HepG2 (cell line): ENCODE results near the gene NCOA5. TPM values are rescaled to one million over a fixed set of nuclear protein-coding genes. Genes with fewer than 3 reads are reported as not detected.
A peak's percentile ranks its signal among the peaks of the same experiment; 100 is the strongest.

Source experiments
- FOXJ3 ChIP-seq: sonication (generic); formaldehyde crosslinking; IDR thresholded peaks from 2 replicates; pipeline ENCODE4 v1.4.0; 2020; ENCODE audit warnings: missing genetic modification reagents, mild to moderate bottlenecking, borderline replicate concordance
- KLF13 ChIP-seq: sonication (generic); formaldehyde crosslinking; IDR thresholded peaks from 2 replicates; pipeline ENCODE4 v1.4.0; 2020; ENCODE audit warnings: mild to moderate bottlenecking, missing genetic modification reagents
- KLF6 ChIP-seq: IDR thresholded peaks from 2 replicates; pipeline ENCODE4 v1.8.0; 2016; ENCODE audit warnings: missing biosample characterization, missing genetic modification reagents
- RORA ChIP-seq: sonication (generic); formaldehyde crosslinking; IDR thresholded peaks from 2 replicates; pipeline ENCODE4 v1.5.0; 2020; ENCODE audit warnings: mild to moderate bottlenecking, missing genetic modification reagents, moderate library complexity
- SMYD3 ChIP-seq: sonication (generic); formaldehyde crosslinking; IDR thresholded peaks from 2 replicates; pipeline ENCODE4 v1.8.1; 2023; ENCODE audit warnings: mild to moderate bottlenecking, missing genetic modification reagents
- TP53 ChIP-seq: sonication (generic); formaldehyde crosslinking; conservative IDR thresholded peaks from 2 replicates; pipeline ENCODE4 v1.4.0; 2020; ENCODE audit warnings: missing genetic modification reagents
- YEATS2 ChIP-seq: sonication (generic); formaldehyde crosslinking; IDR thresholded peaks from 2 replicates; pipeline ENCODE4 v1.4.0; 2020; ENCODE audit warnings: missing genetic modification reagents, borderline replicate concordance
- ZBTB10 ChIP-seq: sonication (generic); formaldehyde crosslinking; IDR thresholded peaks from 2 replicates; pipeline ENCODE4 v1.4.0; 2020; ENCODE audit warnings: missing genetic modification reagents, borderline replicate concordance
- ZBTB7A ChIP-seq: sonication (generic); formaldehyde crosslinking; IDR thresholded peaks from 2 replicates; pipeline ENCODE4 v1.8.0; 2022; ENCODE audit warnings: mild to moderate bottlenecking, missing genetic modification reagents
- ZNF205 ChIP-seq: IDR thresholded peaks from 2 replicates; pipeline ENCODE4 v1.6.1; 2018; ENCODE audit warnings: missing biosample characterization, missing genetic modification reagents
- ZNF33A ChIP-seq: sonication (generic); formaldehyde crosslinking; IDR thresholded peaks from 2 replicates; pipeline ENCODE4 v1.5.1; 2020; ENCODE audit warnings: missing genetic modification reagents, mild to moderate bottlenecking, moderate library complexity, borderline replicate concordance
- ZNF382 ChIP-seq: sonication (generic); formaldehyde crosslinking; IDR thresholded peaks from 2 replicates; pipeline ENCODE4 v1.5.0; 2020; ENCODE audit warnings: missing genetic modification reagents, mild to moderate bottlenecking, borderline replicate concordance
- ZNF550 ChIP-seq: sonication (generic); formaldehyde crosslinking; IDR thresholded peaks from 2 replicates; pipeline ENCODE4 v1.4.0; 2020; ENCODE audit warnings: mild to moderate bottlenecking, missing genetic modification reagents, borderline replicate concordance
- ZNF567 ChIP-seq: sonication (generic); formaldehyde crosslinking; IDR thresholded peaks from 2 replicates; pipeline ENCODE4 v1.8.1; 2023; ENCODE audit warnings: mild to moderate bottlenecking, missing genetic modification reagents, borderline replicate concordance
- ZNF589 ChIP-seq: sonication (generic); formaldehyde crosslinking; conservative IDR thresholded peaks from 2 replicates; pipeline ENCODE4 v1.8.0; 2022; ENCODE audit warnings: mild to moderate bottlenecking, moderate library complexity, missing genetic modification reagents
- ZNF710 ChIP-seq: sonication (generic); formaldehyde crosslinking; IDR thresholded peaks from 2 replicates; pipeline ENCODE4 v1.5.0; 2020; ENCODE audit warnings: mild to moderate bottlenecking, missing genetic modification reagents, borderline replicate concordance
- polyA plus RNA-seq, 8 experiments: library from polyadenylated mRNA; depleted of rRNA in 3 of 8; stranded (reverse) in 7 of 8; unstranded in 1 of 8; fragments of >200 nt; fragmentation: Illumina TruSeq in 4 of 8; extraction: Trizol in 4 of 8; gene quantifications; 2 replicates each; pipeline versions ENCODE4 v1.2.1 to v1.2.3, GENCODE V29; 2011 to 2016; ENCODE audit warnings: low read depth in 4 of 8, missing spikeins in 1 of 8, mixed read lengths in 1 of 8; ENCODE audit not compliant: insufficient read depth in 1 of 8
- total RNA-seq, 5 experiments: library from RNA; depleted of rRNA; stranded (reverse); fragments of >200 nt; fragmentation: Illumina TruSeq; extraction: Trizol; gene quantifications; 2 replicates each; pipeline ENCODE4 v1.2.3, GENCODE V29; 2016; ENCODE audit warnings: low read depth in 1 of 5
- TF ChIP-seq, protein P1 (sequence below), 2 experiments: sonication (generic) in 1 of 2; formaldehyde crosslinking in 1 of 2; IDR thresholded peaks; 2 replicates each; pipeline versions ENCODE4 v1.5.1 to v1.6.1; 2011 to 2020; ENCODE audit warnings: borderline replicate concordance in 1 of 2, low read depth in 1 of 2, low read length in 1 of 2, mild to moderate bottlenecking in 1 of 2, missing genetic modification reagents in 1 of 2, moderate library complexity in 1 of 2
- TF ChIP-seq, protein P2 (sequence below): sonication (generic); formaldehyde crosslinking; IDR thresholded peaks from 2 replicates; pipeline ENCODE4 v1.5.0; 2020; ENCODE audit warnings: mild to moderate bottlenecking, missing genetic modification reagents

NCOA5 gene
- total and polyA plus RNA-seq, 2 of the 13 experiments (the other 11 are each of a cell fraction or from before 2014, with no cell fraction given), result 16.5 to 28.4 TPM

- TF ChIP-seq ZBTB10 (CRISPR knock-in tag) (peak; percentile 89), FOXJ3 (peak; percentile 72; the same call in 1 of the 2 replicates), ZNF589 (CRISPR knock-in tag) (peak; percentile 92), ZNF33A (CRISPR knock-in tag) (no peak), YEATS2 (CRISPR knock-in tag) (peak; percentile 93; the same call in 1 of the 2 replicates), KLF13 (CRISPR knock-in tag) (no peak), TP53 (CRISPR knock-in tag) (peak; percentile 72; the same call in 1 of the 2 replicates), ZNF550 (CRISPR knock-in tag) (peak; percentile 89; the same call in 1 of the 2 replicates), KLF6 (CRISPR knock-in tag) (peak; percentile 99), ZNF710 (CRISPR knock-in tag) (0 out of 2 replicates have a peak, but pooled peaks have one; percentile 38), ZNF205 (CRISPR knock-in tag) (peak; percentile 78), ZBTB7A (CRISPR knock-in tag) (peak; percentile 18), SMYD3 (CRISPR knock-in tag) (peak; percentile 93), RORA (CRISPR knock-in tag) (no peak), ZNF567 (peak; percentile 100), ZNF382 (CRISPR knock-in tag) (no peak)
- TF ChIP-seq, protein P1, sequence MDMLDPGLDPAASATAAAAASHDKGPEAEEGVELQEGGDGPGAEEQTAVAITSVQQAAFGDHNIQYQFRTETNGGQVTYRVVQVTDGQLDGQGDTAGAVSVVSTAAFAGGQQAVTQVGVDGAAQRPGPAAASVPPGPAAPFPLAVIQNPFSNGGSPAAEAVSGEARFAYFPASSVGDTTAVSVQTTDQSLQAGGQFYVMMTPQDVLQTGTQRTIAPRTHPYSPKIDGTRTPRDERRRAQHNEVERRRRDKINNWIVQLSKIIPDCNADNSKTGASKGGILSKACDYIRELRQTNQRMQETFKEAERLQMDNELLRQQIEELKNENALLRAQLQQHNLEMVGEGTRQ (IDR thresholded peaks at IDR 0.05; ENCODE audit: low read depth, low read length), result no peak
- TF ChIP-seq, protein P1 (CRISPR knock-in tag; IDR thresholded peaks at IDR 0.05; ENCODE audit: borderline replicate concordance), result no peak
- TF ChIP-seq, protein P2, sequence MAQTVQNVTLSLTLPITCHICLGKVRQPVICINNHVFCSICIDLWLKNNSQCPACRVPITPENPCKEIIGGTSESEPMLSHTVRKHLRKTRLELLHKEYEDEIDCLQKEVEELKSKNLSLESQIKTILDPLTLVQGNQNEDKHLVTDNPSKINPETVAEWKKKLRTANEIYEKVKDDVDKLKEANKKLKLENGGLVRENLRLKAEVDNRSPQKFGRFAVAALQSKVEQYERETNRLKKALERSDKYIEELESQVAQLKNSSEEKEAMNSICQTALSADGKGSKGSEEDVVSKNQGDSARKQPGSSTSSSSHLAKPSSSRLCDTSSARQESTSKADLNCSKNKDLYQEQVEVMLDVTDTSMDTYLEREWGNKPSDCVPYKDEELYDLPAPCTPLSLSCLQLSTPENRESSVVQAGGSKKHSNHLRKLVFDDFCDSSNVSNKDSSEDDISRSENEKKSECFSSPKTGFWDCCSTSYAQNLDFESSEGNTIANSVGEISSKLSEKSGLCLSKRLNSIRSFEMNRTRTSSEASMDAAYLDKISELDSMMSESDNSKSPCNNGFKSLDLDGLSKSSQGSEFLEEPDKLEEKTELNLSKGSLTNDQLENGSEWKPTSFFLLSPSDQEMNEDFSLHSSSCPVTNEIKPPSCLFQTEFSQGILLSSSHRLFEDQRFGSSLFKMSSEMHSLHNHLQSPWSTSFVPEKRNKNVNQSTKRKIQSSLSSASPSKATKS (CRISPR knock-in tag), result no peak; the same call in 1 of the 2 replicates
Measured at GRCh38 chr20:46089417-46090388, at the start of gene NCOA5 (continued).
